MCF 10A (cell line): ENCODE data around the gene STRBP. TPM values are rescaled to one million over a fixed set of nuclear protein-coding genes. Genes with fewer than 3 reads are reported as not detected.

Experiments
- Bru-seq: library from RNA; stranded (reverse); fragments of 400-500 nt; gene quantifications from one replicate; lab custom pipeline; 2021; lab: Mats Ljungman, UMichigan
- BruChase-seq, 2 experiments: library from RNA; stranded (reverse); fragments of 400-500 nt; gene quantifications; one replicate each; lab custom pipeline; 2021; lab: Mats Ljungman, UMichigan
- BruUV-seq: library from RNA; stranded (reverse); fragments of 400-500 nt; replicated peaks from 2 replicates; lab custom pipeline; 2021; lab: Mats Ljungman, UMichigan
- CTCF ChIA-PET: fragments of 300-600 bp; sonication (Branson Sonifier 250); formaldehyde crosslinking; extraction: SDS; loops from one replicate; lab custom pipeline; 2021; ENCODE audit warnings: antibody characterized with exemption, inconsistent platforms; lab: Yijun Ruan, JAX
- POLR2A ChIA-PET: fragments of 300-600, 350-650 bp; sonication (Branson Sonifier 250); formaldehyde crosslinking; extraction: SDS; loops from one replicate; lab custom pipeline; 2020; ENCODE audit warnings: antibody characterized with exemption, inconsistent platforms; lab: Yijun Ruan, JAX
- DNase-seq: peaks from one replicate; pipeline ENCODE4 v3.0.0-alpha.2; 2018; ENCODE audit not compliant: unreplicated experiment
- H3K27ac Mint-ChIP-seq: one replicate; pipeline ENCODE4 v1.8.0; 2022; ENCODE audit warnings: mild to moderate bottlenecking, low read depth, mixed read lengths; ENCODE audit not compliant: unreplicated experiment
- H3K27me3 Mint-ChIP-seq: one replicate; pipeline ENCODE4 v1.8.0; 2022; ENCODE audit warnings: mixed read lengths; ENCODE audit not compliant: insufficient read depth, unreplicated experiment
- H3K36me3 Mint-ChIP-seq: one replicate; pipeline ENCODE4 v1.8.0; 2022; ENCODE audit warnings: mild to moderate bottlenecking, moderate library complexity, mixed read lengths; ENCODE audit not compliant: insufficient read depth, unreplicated experiment
- H3K4me1 Mint-ChIP-seq: one replicate; pipeline ENCODE4 v1.8.0; 2022; ENCODE audit warnings: mixed read lengths; ENCODE audit not compliant: insufficient read depth, unreplicated experiment
- H3K4me3 Mint-ChIP-seq: one replicate; pipeline ENCODE4 v1.8.0; 2022; ENCODE audit warnings: mild to moderate bottlenecking, moderate library complexity, mixed read lengths; ENCODE audit not compliant: unreplicated experiment
- H3K9me3 Mint-ChIP-seq: one replicate; pipeline ENCODE4 v1.8.0; 2022; ENCODE audit warnings: mixed read lengths; ENCODE audit not compliant: unreplicated experiment
- intact Hi-C: fragments of 100-400 bp; cut with micrococcal nuclease; formaldehyde crosslinking; loops from 2 replicates; pipeline ENCODE4 v1.14.1; 2022
- long read RNA-seq: library from polyadenylated mRNA; stranded (forward); transcript quantifications from one replicate; pipeline ENCODE4 v2.0.0, GENCODE V29; 2022
- total RNA-seq: library from RNA; stranded (reverse); gene quantifications from 2 replicates; pipeline ENCODE4 v1.2.3, GENCODE V29; 2022
- TF ChIP-seq, protein P1 (sequence below): fragments of 200-600 bp; IDR thresholded peaks from one replicate; pipeline ENCODE4 v1.8.0; 2022; ENCODE audit warnings: antibody characterized with exemption, mild to moderate bottlenecking; ENCODE audit not compliant: unreplicated experiment

The STRBP gene
- total RNA-seq = 9.4 and 13.1 TPM in 2 replicates
- Bru-seq, nascent RNA = percentile 57 among the genes with signal in this experiment
- BruChase-seq, experiment 1, labeled RNA remaining after a 6-hour chase = percentile 53 among the genes with signal in this experiment
- percentile 57 among the genes with signal in this experiment for BruChase-seq, experiment 2, labeled RNA remaining after a 2-hour chase
- long read RNA-seq, transcript STRBP-201 (19 exons, 3,337 nt) = major isoform, 6 of 41 reads
- long read RNA-seq, partial matches to known transcripts = 2 of 41 reads
- long read RNA-seq, other reads (novel, unspliced or antisense) = 33 of 41 reads

DNA sequence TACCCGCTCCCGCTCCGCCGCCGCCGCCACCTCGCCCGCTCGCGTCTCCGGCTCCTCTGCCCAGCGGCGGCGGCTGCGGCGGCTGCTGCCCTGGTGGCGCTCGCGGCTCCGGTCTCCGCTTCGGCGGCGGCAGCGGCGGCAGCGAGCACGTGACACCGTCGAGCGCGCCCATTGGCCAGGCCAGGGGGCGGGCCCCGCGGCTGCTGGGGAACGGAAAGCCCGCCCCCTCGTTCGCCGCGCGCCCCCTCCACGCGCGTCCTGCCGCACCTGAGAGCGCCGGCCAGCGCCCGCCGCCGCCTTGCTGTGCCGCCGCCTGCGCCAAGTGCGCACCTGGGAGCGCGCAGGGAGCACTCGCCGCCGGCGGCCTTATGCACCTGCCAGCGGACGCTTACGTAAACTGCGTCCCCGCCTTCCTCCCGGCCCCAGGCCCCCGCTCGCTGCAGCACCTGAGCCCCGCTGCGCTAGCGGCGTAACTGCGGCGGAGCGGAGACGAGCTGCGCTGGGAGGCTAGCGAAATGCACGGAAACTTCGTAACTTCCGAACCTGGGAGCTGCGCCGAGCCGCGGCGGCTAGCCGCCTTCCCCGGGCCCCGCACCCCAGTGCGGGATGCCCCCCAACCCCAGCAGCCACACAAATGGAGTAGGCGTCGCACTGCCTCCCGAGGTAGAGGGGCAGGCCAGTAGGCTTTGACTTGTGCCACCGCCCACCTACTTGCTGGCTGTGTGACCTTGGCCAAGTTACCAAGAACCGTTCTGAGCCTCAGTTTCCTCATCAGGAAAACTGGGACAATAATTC, at the start of gene STRBP:
STRBP (minus strand) TSS at position 122 of the 795 bp plus-strand sequence. CDS start 84,452 bp downstream, outside the sequence.
- POLR2A ChIA-PET = interaction anchor here (0.7 to 1.3 kb wide), 2 partner anchors 12 to 18 kb away, joined by 3 read pairs; no protein-coding TSS in a partner anchor
- TF ChIP-seq, protein P1, sequence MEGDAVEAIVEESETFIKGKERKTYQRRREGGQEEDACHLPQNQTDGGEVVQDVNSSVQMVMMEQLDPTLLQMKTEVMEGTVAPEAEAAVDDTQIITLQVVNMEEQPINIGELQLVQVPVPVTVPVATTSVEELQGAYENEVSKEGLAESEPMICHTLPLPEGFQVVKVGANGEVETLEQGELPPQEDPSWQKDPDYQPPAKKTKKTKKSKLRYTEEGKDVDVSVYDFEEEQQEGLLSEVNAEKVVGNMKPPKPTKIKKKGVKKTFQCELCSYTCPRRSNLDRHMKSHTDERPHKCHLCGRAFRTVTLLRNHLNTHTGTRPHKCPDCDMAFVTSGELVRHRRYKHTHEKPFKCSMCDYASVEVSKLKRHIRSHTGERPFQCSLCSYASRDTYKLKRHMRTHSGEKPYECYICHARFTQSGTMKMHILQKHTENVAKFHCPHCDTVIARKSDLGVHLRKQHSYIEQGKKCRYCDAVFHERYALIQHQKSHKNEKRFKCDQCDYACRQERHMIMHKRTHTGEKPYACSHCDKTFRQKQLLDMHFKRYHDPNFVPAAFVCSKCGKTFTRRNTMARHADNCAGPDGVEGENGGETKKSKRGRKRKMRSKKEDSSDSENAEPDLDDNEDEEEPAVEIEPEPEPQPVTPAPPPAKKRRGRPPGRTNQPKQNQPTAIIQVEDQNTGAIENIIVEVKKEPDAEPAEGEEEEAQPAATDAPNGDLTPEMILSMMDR = no peak
- CTCF ChIA-PET = interaction anchor here (0.7 to 1.6 kb wide), 4 partner anchors 12 to 88 kb away, joined by 3 to 4 read pairs (median 4); no protein-coding TSS in a partner anchor

DNA sequence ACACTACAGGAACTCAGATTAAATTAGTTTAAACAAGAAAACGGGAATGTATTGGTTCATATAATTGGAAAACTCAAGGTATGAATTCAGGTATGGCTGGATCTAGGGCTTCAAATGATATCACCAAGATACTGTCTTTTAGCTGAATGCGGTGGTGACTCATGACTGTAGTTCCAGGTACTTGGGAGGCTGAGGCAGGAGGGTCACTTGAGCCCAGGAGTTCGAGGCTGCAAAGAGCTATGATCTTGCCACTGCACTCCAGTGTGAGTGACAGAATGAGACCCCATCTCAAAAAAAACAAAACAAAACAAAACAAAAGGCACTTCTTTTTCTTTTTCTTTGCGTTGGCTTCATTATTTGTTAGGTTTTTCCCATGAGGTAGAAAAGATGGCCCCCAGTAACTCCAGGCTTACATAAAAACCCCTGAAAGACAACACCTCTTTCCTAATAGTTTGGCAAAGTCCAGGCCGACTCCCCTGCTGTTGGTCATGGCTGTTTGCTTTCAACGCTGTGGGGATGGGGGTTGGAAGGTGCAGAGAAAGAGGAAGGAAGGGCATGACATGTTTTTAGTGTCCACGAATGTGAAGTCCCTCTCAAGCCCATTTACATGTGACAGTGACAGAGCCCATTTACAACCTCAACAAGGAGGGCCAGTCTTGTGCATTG, 47.8 kb upstream of the STRBP start:
- Mint-ChIP-seq H3K9me3 (no peaks in the 10 kb centered on the region), H3K27ac (no peak overlapping the region), H3K27me3 (peaks cover 22% of the 10 kb centered on the region), H3K4me3 (no peak overlapping the region), H3K36me3 (no peaks in the 10 kb centered on the region), H3K4me1 (no peaks in the 10 kb centered on the region)
- DNase-seq = no peak
- ChIA-PET POLR2A (no interaction called here), CTCF (interaction anchor here (0.7 kb wide), 1 partner anchor 613 kb away, joined by 4 read pairs; no protein-coding TSS in a partner anchor)
- intact Hi-C loops = no loop called here
- no TSS peak for BruUV-seq
- TF ChIP-seq, protein P1 = no peak

More for the DNA sequence above, at the start of gene STRBP:
- intact Hi-C loops = no loop called here
- no TSS peak for BruUV-seq
- no peak within 1 kb of the TSS for H3K27ac Mint-ChIP-seq
- DNase-seq = peak; percentile 84
- H3K4me1 Mint-ChIP-seq = peaks cover 6% of the 10 kb centered on the region
- H3K9me3 Mint-ChIP-seq = no peaks in the 10 kb centered on the region
- H3K27me3 Mint-ChIP-seq = no peaks in the 10 kb centered on the region
- peak within 1 kb of the TSS; percentile 67 for H3K4me3 Mint-ChIP-seq
- no peaks in the 10 kb centered on the region for H3K36me3 Mint-ChIP-seq

DNA sequence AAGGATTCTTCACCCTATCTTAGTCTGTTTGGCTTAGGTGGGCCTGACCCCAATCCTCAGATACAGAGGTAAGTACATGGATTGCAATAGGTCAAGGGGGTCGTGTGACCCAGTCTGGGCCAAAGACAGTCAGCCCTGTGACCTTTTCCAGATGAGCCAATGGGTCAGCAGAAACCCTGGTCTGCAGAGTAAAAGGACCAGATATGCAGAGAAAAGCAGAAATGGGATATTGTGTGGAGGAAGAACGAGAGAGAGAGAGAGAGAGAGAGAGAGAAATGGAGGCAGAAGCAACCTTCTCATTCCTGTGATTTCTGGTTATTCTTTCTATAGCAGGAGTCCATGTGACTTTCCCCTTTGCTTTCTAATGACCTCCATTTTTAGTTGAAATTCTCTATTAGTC, 47.2 kb upstream of the STRBP start:
- POLR2A ChIA-PET = no interaction called here
- TF ChIP-seq, protein P1 = no peak
- CTCF ChIA-PET = interaction anchor here (0.7 to 0.9 kb wide), 2 partner anchors 39 to 613 kb away, joined by 3 to 4 read pairs; no protein-coding TSS in a partner anchor
- Mint-ChIP-seq H3K27me3 (peaks cover 22% of the 10 kb centered on the region), H3K27ac (no peak overlapping the region), H3K36me3 (no peaks in the 10 kb centered on the region), H3K9me3 (no peaks in the 10 kb centered on the region), H3K4me3 (no peak overlapping the region), H3K4me1 (no peaks in the 10 kb centered on the region)
- intact Hi-C loops = no loop called here
- DNase-seq = no peak
- no TSS peak for BruUV-seq
